Measurements from ENCODE around the gene DDAH1. TPM values are rescaled to one million over a fixed set of nuclear protein-coding genes. Genes with fewer than 3 reads are reported as not detected.
A peak's percentile ranks its signal among the peaks of the same experiment; 100 is the strongest.

Gene DDAH1
- total RNA-seq, 4 donors from 2014 or later = 11.2 to 16.7 (median 15.8) TPM

DNA sequence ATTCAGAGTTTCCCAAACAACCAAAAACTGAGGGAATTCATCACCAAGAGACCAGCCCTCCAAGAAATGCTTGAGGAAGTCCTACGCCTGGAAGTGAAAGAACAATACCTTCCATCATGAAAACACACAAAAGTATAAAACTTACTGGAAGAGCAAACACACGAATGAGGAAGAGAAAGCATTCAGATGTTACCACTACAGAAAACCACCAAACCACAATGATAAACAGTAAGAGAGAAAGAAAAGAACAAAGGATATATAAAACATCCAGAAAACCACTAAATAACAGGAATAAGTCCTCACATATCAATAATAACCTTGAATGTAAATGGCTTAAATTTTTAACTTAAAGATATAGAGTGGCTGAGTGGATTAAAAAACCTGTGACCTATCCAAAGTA lies 130.0 kb downstream of the DDAH1 start:
- no peak for ATAC-seq (ENCODE audit: low FRiP score)
- TF ChIP-seq, protein P1, sequence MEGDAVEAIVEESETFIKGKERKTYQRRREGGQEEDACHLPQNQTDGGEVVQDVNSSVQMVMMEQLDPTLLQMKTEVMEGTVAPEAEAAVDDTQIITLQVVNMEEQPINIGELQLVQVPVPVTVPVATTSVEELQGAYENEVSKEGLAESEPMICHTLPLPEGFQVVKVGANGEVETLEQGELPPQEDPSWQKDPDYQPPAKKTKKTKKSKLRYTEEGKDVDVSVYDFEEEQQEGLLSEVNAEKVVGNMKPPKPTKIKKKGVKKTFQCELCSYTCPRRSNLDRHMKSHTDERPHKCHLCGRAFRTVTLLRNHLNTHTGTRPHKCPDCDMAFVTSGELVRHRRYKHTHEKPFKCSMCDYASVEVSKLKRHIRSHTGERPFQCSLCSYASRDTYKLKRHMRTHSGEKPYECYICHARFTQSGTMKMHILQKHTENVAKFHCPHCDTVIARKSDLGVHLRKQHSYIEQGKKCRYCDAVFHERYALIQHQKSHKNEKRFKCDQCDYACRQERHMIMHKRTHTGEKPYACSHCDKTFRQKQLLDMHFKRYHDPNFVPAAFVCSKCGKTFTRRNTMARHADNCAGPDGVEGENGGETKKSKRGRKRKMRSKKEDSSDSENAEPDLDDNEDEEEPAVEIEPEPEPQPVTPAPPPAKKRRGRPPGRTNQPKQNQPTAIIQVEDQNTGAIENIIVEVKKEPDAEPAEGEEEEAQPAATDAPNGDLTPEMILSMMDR (IDR thresholded peaks at IDR 0.05) = no peak
- no peak for DNase-seq (ENCODE audit: low spot score)

DNA sequence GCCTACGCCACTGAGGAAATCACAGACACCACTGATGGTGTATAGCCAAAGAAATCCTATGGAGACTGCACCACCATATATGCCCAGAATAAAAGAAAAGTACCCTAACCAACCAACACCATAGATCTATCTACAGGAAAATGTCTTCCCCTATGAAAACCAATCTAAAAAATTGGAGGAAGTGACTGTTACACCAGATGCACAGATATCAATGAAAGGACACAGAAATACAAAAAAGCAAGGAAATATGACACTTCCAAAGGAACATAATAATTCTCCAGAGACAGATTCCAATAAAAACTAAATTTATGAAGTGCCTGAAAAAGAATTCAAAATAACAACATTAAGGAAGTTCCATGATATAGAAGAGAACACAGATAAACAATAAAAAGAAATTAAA lies 131.8 kb downstream of the DDAH1 start:
- ATAC-seq (ENCODE audit: low FRiP score) (no peak), DNase-seq (ENCODE audit: low spot score) (no peak)
- TF ChIP-seq, protein P1 (IDR thresholded peaks at IDR 0.05) = no peak

GRCh38 chr1:85332575-85332974 lies 132.4 kb downstream of the DDAH1 start:
- ATAC-seq (ENCODE audit: low FRiP score) (no peak), DNase-seq (ENCODE audit: low spot score) (no peak)
- TF ChIP-seq, protein P1 (IDR thresholded peaks at IDR 0.05) = no peak

DNA sequence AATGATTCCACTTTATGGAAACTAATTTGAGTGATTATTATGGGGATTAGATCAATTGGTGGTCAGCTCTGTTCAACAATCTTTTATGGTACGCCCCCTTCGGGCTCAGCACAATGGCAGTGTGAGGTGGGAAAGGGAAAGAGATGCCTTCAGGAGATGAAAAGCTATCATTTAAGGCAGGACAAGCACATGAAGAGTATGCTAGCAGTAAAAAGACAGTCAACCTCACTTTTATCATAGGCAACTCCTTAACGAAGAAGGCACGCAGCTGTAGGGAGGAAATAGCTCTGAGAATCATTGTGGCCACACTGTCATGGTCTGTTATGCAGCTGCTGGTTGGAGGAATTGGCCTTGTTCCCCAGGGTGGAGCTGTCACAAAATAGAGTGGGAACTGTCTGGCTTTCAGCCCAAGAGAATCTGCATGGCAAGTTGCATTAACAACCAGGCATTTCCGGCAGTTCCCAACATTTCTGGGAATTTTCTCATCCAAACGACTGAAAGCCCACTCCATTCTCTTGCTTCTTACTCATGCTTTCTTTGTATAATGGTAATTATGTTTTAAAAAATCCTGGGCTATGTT lies 134.2 kb downstream of the DDAH1 start:
- TF ChIP-seq, protein P1 (IDR thresholded peaks at IDR 0.05) = no peak
- no peak for ATAC-seq (ENCODE audit: low FRiP score)
- DNase-seq (ENCODE audit: low spot score) = no peak

- DNase-seq (ENCODE audit: low spot score) (no peak), ATAC-seq (ENCODE audit: low FRiP score) (peak; percentile 50)
- TF ChIP-seq, protein P1 (IDR thresholded peaks at IDR 0.05) = no peak
Observed at GRCh38 chr1:85330214-85330631, 134.7 kb downstream of the DDAH1 start.

DNA sequence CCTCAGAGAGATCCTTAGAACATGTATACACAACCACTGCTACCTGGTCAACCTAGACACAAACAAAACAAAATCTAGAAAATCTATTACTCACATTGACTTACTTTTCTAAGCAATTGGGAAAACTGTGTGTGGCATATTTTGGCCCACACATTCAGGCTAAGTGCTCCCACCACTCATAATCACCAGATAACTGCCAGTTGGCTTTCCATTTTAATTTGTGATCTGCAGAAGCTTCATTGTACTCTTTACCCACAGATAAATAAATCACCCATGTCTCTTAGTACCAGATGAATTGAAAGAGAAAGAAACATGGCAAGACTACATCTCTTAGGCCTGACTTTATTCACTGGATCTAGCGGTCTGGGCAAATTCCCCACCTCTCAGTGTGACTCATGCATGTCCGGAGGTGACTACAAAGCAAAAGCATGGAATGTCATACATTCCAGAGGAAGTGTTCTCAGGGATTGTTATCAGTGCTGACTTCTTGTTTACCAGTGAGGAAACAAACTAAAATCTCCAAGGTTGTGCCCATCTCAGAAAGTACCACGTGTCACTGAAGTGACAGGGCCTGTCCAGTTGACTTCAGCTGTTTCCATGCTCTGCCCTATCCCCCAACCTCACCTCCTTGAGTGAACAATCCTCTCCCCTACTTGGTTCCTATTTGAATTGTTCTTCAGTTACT lies 136.1 kb downstream of the DDAH1 start:
- peak; percentile 90 for ATAC-seq (ENCODE audit: low FRiP score)
- TF ChIP-seq, protein P1 (IDR thresholded peaks at IDR 0.05) = no peak
- no peak for DNase-seq (ENCODE audit: low spot score)

GRCh38 chr1:85327759-85328158 lies 137.2 kb downstream of the DDAH1 start:
- TF ChIP-seq, protein P1 (IDR thresholded peaks at IDR 0.05) = no peak
- DNase-seq (ENCODE audit: low spot score) = no peak
- ATAC-seq (ENCODE audit: low FRiP score) = no peak

Measured in omental fat pad (tissue), 4 donors.